Tongue (tissue), 2 donors: ENCODE measurements around the gene SLC44A1. TPM values are rescaled to one million over a fixed set of nuclear protein-coding genes. Genes with fewer than 3 reads are reported as not detected.

Source experiments
- DNase-seq: peaks from one replicate; pipeline ENCODE4 v3.0.0-alpha.2; 2015
- total RNA-seq: library from RNA; depleted of rRNA; stranded (reverse); fragments of >200 nt; gene quantifications from one replicate; pipeline ENCODE4 v1.2.3, GENCODE V29; 2014

The SLC44A1 gene
- total RNA-seq, 1 donor from 2014 or later: 32.0 TPM

- no peak for DNase-seq
These were observed 93.9 kb downstream of the SLC44A1 start for GRCh38 chr9:105338308-105338707.

GRCh38 chr9:105339849-105340248, 95.4 kb downstream of the SLC44A1 start:
- DNase-seq: no peak

- no peak for DNase-seq
These were observed 97.1 kb downstream of the SLC44A1 start for GRCh38 chr9:105341434-105342146.

- no peak for DNase-seq
These were observed 97.7 kb downstream of the SLC44A1 start for GRCh38 chr9:105342147-105342505.

- DNase-seq: no peak
These were observed 99.8 kb downstream of the SLC44A1 start for GRCh38 chr9:105344283-105344682.

GRCh38 chr9:105345626-105346025, 101.2 kb downstream of the SLC44A1 start:
- DNase-seq: no peak

GRCh38 chr9:105346273-105346672, 101.8 kb downstream of the SLC44A1 start:
- DNase-seq: no peak

- no peak for DNase-seq
These were observed 110.0 kb downstream of the SLC44A1 start for GRCh38 chr9:105354448-105354847.

GRCh38 chr9:105355781-105356180, 111.3 kb downstream of the SLC44A1 start:
- DNase-seq: no peak

- no peak for DNase-seq
These were observed 113.5 kb downstream of the SLC44A1 start for GRCh38 chr9:105357937-105358336.

- no peak for DNase-seq
These were observed 115.4 kb downstream of the SLC44A1 start for GRCh38 chr9:105359892-105360291.

- no peak for DNase-seq
These were observed 115.9 kb downstream of the SLC44A1 start for GRCh38 chr9:105360344-105360743.

- DNase-seq: no peak
These were observed 117.4 kb downstream of the SLC44A1 start for GRCh38 chr9:105361873-105362272.

- no peak for DNase-seq
These were observed 118.0 kb downstream of the SLC44A1 start for GRCh38 chr9:105362470-105362869.

GRCh38 chr9:105363837-105364236, 119.4 kb downstream of the SLC44A1 start:
- no peak for DNase-seq

GRCh38 chr9:105369911-105370310, 125.5 kb downstream of the SLC44A1 start:
- DNase-seq: no peak

GRCh38 chr9:105373723-105374122, 129.3 kb downstream of the SLC44A1 start:
- no peak for DNase-seq

GRCh38 chr9:105375323-105375722, 130.9 kb downstream of the SLC44A1 start:
- DNase-seq: no peak

GRCh38 chr9:105376893-105377292, 132.4 kb downstream of the SLC44A1 start:
- DNase-seq: no peak

GRCh38 chr9:105385381-105385985, 141.0 kb downstream of the SLC44A1 start:
- peak; percentile 4 for DNase-seq

GRCh38 chr9:105389796-105390195, 145.3 kb downstream of the SLC44A1 start:
- no peak for DNase-seq

- no peak for DNase-seq
These were observed 146.4 kb downstream of the SLC44A1 start for GRCh38 chr9:105390871-105391270.

- DNase-seq: no peak
These were observed 146.8 kb downstream of the SLC44A1 start for GRCh38 chr9:105391288-105391687.

GRCh38 chr9:105392531-105392930, 148.1 kb downstream of the SLC44A1 start:
- DNase-seq: no peak
